Omental fat pad (tissue), 4 donors: Measurements from ENCODE around the gene ZGRF1. TPM values are rescaled to one million over a fixed set of nuclear protein-coding genes. Genes with fewer than 3 reads are reported as not detected.

Experiments used
- ATAC-seq: fragments of 150-250 bp; one replicate; pipeline ENCODE4 v1.9.1; 2016; ENCODE audit warnings: mild to moderate bottlenecking, moderate library complexity; ENCODE audit not compliant: low FRiP score
- DNase-seq: peaks from one replicate; pipeline ENCODE4 v3.0.0-alpha.2; 2019; ENCODE audit warnings: low spot score
- total RNA-seq, 4 donors: library from RNA; depleted of rRNA; stranded (reverse); fragments of >200 nt; gene quantifications; one replicate each; pipeline ENCODE4 v1.1.0, GENCODE V29; 2016
- TF ChIP-seq, protein P1 (sequence below), 3 donors: fragments of 450-650 bp; IDR thresholded peaks; one replicate each; pipeline ENCODE4 v1.5.1; 2016 to 2017; ENCODE audit warnings: antibody characterized with exemption in 3 of 3, mild to moderate bottlenecking in 3 of 3, moderate library complexity in 2 of 3

Gene ZGRF1
- total RNA-seq, 4 donors from 2014 or later = 2.9 to 10.4 (median 4.0) TPM

DNA sequence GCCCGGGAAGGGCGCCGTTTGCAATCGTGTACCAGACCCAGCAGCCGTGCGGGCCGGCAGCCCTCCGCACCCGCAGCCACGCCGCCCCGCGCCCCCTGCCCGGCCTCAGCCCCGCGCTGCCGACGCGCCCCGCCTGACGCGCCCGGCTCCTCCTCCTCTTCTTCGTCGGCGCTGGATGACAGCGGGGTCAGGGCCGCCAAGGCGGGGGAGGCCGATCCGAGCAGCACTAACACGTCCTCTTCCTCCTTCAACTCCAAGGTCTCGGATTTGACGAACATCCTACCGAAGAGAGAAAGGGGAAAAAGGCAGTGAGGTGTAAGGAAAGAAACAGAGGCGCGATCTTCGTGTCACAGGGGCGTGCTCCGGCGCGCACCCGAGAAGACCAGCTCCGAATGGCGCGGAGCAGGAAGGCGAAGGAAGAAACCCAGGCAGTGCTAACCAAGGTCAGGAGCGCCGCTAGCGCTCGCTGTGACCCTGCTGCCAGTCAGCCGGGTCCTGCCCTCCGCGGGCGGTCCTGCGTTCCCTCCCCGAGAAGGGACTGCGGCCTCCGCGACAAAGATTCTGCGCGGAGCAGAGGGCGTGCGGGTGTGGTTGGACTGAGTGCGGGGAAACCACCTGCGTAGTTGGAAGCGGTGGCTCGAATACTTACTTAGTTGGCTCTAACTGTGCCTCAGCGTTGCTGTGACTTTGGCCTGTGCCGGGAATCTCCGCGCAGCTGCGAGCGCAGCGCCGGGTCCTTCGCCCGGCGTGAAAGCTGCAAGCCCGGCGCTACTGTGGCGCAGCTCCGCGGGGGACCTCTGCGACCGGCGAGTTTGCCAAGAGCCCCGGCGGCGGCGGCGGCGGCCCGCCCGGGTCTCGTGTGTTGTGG lies 121.3 kb downstream of the ZGRF1 start:
- DNase-seq = no peak
- TF ChIP-seq, protein P1, sequence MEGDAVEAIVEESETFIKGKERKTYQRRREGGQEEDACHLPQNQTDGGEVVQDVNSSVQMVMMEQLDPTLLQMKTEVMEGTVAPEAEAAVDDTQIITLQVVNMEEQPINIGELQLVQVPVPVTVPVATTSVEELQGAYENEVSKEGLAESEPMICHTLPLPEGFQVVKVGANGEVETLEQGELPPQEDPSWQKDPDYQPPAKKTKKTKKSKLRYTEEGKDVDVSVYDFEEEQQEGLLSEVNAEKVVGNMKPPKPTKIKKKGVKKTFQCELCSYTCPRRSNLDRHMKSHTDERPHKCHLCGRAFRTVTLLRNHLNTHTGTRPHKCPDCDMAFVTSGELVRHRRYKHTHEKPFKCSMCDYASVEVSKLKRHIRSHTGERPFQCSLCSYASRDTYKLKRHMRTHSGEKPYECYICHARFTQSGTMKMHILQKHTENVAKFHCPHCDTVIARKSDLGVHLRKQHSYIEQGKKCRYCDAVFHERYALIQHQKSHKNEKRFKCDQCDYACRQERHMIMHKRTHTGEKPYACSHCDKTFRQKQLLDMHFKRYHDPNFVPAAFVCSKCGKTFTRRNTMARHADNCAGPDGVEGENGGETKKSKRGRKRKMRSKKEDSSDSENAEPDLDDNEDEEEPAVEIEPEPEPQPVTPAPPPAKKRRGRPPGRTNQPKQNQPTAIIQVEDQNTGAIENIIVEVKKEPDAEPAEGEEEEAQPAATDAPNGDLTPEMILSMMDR (IDR thresholded peaks at IDR 0.05) = no peak
- peak; percentile 38 for ATAC-seq

DNA sequence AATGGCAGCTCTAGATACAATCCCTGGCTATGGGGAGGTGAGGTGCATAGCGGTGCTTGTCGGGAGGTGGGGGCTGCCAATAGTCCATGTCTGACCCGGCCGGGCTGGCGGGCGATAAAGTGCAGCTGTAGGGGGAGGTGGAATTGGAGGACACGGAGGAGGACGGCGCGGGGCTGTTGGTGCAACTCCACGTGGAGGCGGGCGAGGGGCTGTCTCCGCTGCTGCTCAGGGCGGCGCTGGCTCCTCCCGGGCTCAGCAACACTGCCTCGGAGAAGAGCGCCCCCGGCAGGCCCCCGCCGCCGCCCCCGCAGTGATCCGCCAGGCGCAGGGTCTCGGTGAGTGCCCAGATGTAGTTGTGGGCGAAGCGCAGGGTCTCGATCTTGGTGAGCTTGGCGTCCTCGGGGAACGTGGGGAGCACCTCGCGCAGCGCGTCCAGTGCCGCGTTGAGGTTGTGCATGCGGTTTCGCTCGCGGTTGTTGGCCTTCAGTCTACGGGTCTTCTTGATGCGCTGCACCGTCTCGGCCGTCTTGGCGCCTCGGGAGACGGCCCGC lies 122.0 kb downstream of the ZGRF1 start:
- ATAC-seq = peak; percentile 11
- no peak for DNase-seq
- TF ChIP-seq, protein P1 (IDR thresholded peaks at IDR 0.05) = no peak

DNA sequence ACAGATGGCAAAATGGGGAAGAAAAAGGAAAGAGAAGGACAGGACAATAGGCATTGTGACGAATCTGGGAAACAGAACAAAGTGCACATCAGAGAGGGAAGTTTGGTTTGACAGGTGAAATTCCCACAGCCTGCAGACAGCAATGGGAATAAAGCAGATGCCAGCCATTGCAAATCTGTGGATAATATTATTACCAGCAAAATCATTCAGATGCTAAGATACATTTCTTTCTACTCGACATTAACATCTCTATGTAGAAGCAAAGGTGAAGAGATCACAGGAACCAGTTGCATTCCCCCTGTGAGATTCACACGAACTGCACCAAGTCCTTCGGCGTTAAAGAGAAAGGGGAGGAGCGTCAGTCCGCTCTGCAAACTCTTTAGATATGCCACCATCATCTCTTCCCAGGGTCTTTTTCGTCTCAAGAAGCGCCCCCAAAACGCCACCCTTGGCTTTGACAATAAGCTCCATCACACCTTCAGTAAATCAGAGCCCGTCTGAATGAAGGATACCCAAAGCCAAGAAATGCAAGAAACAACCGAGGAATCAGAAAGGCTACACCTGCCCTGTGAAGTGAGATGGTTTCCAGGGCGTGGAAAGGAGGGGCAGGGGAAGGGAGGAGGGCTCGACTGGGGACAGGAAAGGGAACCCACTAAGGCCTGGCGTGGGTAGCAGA lies 122.6 kb downstream of the ZGRF1 start:
- DNase-seq (no peak), ATAC-seq (no peak)
- TF ChIP-seq, protein P1 (IDR thresholded peaks at IDR 0.05) = no peak

DNA sequence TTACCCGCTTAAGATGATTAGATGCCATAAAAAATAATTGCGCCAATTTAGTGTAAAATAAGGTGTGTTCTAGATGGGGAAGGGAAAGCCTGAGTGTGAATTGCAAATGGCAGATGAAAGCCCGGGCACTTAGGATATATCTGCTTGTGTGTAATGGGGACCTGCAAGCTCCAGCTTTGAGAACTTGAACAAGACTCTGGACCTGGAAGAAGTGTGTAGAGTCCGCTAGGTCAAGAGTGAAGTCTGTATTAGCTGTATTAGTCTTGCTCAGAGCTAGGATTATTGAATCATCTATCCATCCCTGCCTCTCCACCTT lies 124.9 kb downstream of the ZGRF1 start:
- DNase-seq (no peak), ATAC-seq (no peak)
- TF ChIP-seq, protein P1 (IDR thresholded peaks at IDR 0.05) = no peak

DNA sequence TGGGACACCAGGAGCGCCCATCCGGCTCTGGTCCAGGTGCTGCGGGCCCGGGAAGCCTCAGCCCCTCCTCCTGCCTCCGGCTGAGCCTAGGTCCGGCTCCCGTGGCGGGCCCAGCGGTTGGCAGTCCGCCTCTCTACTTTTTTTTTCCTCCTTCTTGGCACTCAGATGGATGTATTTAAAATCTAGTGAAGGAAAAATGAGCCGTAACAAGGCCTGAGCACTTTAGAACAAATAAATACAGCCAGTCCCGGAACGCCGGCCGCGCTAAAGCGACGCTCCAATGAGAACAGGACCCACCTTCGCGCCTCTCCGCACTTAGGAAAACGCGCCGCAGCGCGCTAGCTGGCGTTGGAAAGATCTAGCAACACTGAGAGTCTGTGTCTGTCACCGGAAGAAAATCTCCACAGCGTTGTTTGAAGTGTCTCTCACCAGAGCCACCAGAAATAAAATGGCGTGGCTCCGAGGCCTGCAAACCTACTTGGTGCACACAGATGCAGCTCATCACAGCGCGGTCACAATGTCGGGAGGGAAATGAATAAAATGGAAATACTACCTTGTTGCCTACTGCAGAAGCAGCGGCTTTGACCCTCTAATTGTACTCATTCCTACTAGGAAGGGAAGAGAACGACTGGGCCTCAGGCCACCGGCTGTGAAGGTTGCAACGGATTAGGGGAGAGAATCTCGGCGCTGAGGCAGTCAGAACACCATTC lies 125.5 kb downstream of the ZGRF1 start:
- ATAC-seq (no peak), DNase-seq (no peak)
- TF ChIP-seq, protein P1 (IDR thresholded peaks at IDR 0.05) = no peak

DNA sequence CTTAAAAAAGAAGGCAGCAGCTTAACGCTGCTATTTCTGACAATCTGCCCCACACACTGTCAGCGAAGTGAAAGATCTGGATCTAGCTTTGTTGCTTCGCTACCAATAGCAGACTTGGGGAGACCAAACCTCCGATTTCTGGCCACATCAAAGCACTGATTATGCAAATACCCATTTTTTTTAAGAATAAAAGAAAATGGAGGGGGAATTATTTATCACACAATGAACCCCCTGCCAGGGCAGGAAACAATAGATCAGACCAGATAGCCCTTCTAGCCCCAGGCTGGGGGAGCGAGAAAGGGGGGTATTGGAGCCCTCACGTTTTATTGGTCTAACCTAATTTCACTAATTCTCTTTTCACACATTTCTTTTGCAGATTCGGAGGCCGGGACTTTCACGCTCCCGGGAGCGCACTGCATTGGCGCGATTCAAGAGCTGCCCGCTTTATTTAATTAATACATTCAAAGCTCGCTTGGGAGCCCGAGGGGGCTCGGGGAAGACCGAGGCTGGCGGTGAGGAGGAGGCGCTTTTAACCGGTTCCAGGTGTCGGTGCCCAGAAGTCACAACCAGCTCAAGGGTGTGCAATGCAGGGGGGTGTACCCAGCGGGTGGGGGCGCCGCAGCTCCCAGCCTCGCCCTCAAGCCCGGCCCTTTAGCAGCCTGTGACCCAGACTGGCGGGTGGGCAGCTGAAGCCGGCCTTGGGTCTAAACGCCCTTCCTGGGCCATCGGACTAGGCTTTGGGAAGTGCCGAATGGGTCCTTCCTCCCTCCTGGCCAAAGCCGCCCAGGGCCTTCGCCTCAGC lies 126.2 kb downstream of the ZGRF1 start:
- no peak for DNase-seq
- TF ChIP-seq, protein P1 (IDR thresholded peaks at IDR 0.05) = no peak
- ATAC-seq = no peak
